ENCODE results near the gene PPP1R27. TPM values are rescaled to one million over a fixed set of nuclear protein-coding genes. Genes with fewer than 3 reads are reported as not detected.

The PPP1R27 gene
- total RNA-seq, 4 donors from 2014 or later, result not detected

DNA sequence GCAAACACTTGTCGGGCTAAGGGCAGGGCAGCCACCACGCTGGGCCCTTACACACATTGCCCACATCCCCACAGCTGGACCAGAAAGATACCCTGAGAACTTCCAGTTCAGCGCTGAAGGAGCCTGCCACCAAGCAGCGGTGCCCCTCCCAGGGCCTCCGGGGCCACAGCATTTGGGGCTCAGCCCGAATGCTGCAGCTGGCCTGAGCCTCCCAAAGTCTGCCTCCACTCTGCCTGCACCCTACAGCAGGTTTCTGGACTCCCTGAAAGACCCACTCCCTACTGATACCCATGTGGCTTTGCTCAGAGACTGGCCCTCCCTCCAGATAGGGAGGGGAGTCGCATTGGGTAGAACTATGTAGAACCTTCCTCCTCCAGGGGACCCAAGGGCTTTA is 3.3 kb downstream of the PPP1R27 start:
- intact Hi-C loops (cut with DNase I), result no loop called here
- Histone ChIP-seq H3K36me3 (no peaks in the 10 kb centered on the region), H3K27ac (no peak overlapping the region), H3K4me3 (replicated peaks in 1 of 3) (no peak overlapping the region), H3K4me1 (peaks cover 16 to 28% of the 10 kb centered on the region in 2 donors), H3K9me3 (no peaks in the 10 kb centered on the region), H3K27me3 (no peaks in the 10 kb centered on the region)
- WGBS, 2 donors, result 81 to 90% methylated on average over 3 of the region's 7 CpGs
- no peak for TF ChIP-seq POLR2A (IDR thresholded peaks at IDR 0.05)
- TF ChIP-seq, protein P1, sequence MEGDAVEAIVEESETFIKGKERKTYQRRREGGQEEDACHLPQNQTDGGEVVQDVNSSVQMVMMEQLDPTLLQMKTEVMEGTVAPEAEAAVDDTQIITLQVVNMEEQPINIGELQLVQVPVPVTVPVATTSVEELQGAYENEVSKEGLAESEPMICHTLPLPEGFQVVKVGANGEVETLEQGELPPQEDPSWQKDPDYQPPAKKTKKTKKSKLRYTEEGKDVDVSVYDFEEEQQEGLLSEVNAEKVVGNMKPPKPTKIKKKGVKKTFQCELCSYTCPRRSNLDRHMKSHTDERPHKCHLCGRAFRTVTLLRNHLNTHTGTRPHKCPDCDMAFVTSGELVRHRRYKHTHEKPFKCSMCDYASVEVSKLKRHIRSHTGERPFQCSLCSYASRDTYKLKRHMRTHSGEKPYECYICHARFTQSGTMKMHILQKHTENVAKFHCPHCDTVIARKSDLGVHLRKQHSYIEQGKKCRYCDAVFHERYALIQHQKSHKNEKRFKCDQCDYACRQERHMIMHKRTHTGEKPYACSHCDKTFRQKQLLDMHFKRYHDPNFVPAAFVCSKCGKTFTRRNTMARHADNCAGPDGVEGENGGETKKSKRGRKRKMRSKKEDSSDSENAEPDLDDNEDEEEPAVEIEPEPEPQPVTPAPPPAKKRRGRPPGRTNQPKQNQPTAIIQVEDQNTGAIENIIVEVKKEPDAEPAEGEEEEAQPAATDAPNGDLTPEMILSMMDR (IDR thresholded peaks at IDR 0.05), result no peak
- no peak for DNase-seq

DNA sequence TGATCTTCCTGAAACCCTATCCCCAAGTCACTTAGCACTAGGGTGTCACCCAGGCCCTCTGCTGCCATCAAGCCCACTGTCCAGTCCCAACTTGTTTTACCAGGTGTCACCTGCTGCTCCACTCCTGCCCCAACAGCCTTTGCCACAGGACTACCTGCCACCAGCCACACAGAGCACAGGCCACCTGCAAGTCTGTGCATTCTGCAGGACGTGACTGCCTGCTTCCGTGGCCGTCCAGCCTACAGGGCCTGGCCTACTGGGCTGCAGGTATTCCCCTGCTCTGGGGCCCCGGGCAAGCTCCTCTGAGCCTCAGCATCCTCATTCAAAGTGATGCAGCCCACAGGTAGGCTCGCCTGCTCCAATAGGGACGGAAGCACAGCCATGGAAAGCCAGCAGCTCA is 5.0 kb downstream of the PPP1R27 start:
- H3K9me3 ChIP-seq, result no peaks in the 10 kb centered on the region
- DNase-seq, result no peak
- TF ChIP-seq, protein P1 (IDR thresholded peaks at IDR 0.05), result no peak
- no peak for TF ChIP-seq POLR2A (IDR thresholded peaks at IDR 0.05)
- H3K4me3 ChIP-seq (replicated peaks in 1 of 3), result no peak overlapping the region
- whole genome bisulfite sequencing, 2 donors, result 85 to 88% methylated on average over 6 of the region's 6 CpGs
- no peaks in the 10 kb centered on the region for H3K36me3 ChIP-seq
- intact Hi-C loops (cut with DNase I), result no loop called here
- H3K27ac ChIP-seq, result no peak overlapping the region
- no peaks in the 10 kb centered on the region for H3K27me3 ChIP-seq
- H3K4me1 ChIP-seq, result peaks cover 16 to 28% of the 10 kb centered on the region in 2 donors

- Histone ChIP-seq H3K27ac (no peak overlapping the region), H3K27me3 (no peaks in the 10 kb centered on the region), H3K36me3 (peaks cover 0 to 4% of the 10 kb centered on the region in 2 donors), H3K9me3 (no peaks in the 10 kb centered on the region), H3K4me3 (replicated peaks in 1 of 3) (no peak overlapping the region), H3K4me1 (peaks cover 6 to 16% of the 10 kb centered on the region in 2 donors)
- intact Hi-C loops (cut with DNase I), result no loop called here
- WGBS, 2 donors, result 65 to 73% methylated on average over 6 to 7 of the region's 7 CpGs
- TF ChIP-seq POLR2A (IDR thresholded peaks at IDR 0.05), result no peak
- TF ChIP-seq, protein P1 (IDR thresholded peaks at IDR 0.05), result no peak
- no peak for DNase-seq
Measured at GRCh38 chr17:81828656-81829055, 6.2 kb downstream of the PPP1R27 start.

DNA sequence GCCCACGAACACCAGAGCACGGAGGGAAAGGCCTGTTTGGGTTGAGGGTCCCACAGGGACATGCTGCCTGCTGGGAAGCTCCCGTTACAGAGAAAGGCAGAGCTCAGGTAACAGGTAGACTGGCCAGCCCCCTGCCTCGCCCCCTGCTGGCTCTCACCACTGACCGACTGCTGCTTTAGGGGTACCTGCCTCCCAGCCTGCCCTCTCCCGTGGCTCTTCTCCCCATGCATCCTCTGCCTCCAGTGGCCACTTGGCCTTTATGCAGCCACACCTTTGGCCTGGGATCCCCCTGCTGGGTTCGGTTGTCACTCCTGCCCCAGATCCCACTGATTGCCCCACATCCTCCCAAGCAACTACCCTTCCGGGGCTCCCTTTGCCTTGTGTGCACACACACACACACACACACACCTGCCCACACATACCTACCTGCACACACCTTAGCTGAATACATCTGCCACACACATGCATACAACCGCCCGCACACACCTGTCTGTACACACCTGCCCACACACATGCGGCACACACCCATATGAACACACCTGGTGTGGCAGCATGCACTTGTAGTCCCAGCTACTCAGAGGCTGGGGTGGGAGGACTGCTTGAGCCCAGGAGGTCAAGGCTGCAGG is 8.9 kb downstream of the PPP1R27 start:
- H3K36me3 ChIP-seq, result peaks cover 0 to 13% of the 10 kb centered on the region in 2 donors
- peaks cover 0 to 6% of the 10 kb centered on the region in 2 donors for H3K4me1 ChIP-seq
- no peak overlapping the region for H3K27ac ChIP-seq
- no peak for TF ChIP-seq POLR2A (IDR thresholded peaks at IDR 0.05)
- TF ChIP-seq, protein P1 (IDR thresholded peaks at IDR 0.05), result no peak
- H3K9me3 ChIP-seq, result no peaks in the 10 kb centered on the region
- no peak overlapping the region for H3K4me3 ChIP-seq (replicated peaks in 1 of 3)
- DNase-seq, result no peak
- WGBS, 2 donors, result 78 to 89% methylated on average over 10 to 11 of the region's 11 CpGs
- intact Hi-C loops (cut with DNase I), result no loop called here
- no peaks in the 10 kb centered on the region for H3K27me3 ChIP-seq

DNA sequence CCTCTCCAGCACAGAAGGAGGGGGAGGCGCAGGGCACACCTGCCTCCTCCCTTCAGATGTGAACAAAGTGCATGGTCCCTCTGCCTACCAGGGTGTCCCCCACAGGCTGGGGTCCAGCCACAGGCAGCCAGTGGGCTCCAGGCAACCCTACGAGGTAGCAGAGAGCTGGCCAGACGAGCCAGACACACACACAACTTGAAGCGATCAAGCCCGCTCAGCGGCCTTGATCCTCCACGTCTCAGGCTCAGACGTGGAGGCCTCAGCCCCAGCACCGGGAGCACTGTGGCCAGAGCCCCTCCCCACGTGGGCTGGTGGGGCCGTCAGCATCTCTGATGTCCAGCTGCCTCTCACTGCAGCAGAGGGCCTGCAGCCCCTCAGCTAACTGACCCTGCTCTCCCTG is 10.3 kb downstream of the PPP1R27 start:
- intact Hi-C loops (cut with DNase I), result no loop called here
- WGBS, 2 donors, result 86% methylated on average over 1 of the region's 11 CpGs; no CpG with 5 or more reads in 1 of the 2 donors
- no peak for TF ChIP-seq POLR2A (IDR thresholded peaks at IDR 0.05)
- TF ChIP-seq, protein P1 (IDR thresholded peaks at IDR 0.05), result no peak
- DNase-seq, result no peak
- H3K4me3 ChIP-seq (replicated peaks in 1 of 3), result no peak overlapping the region
- peaks cover 0 to 6% of the 10 kb centered on the region in 2 donors for H3K4me1 ChIP-seq
- no peak overlapping the region for H3K27ac ChIP-seq
- H3K9me3 ChIP-seq, result no peaks in the 10 kb centered on the region
- no peaks in the 10 kb centered on the region for H3K27me3 ChIP-seq
- H3K36me3 ChIP-seq, result peaks cover 0 to 13% of the 10 kb centered on the region in 2 donors
